ENCODE results near the gene RNF220.

DNA sequence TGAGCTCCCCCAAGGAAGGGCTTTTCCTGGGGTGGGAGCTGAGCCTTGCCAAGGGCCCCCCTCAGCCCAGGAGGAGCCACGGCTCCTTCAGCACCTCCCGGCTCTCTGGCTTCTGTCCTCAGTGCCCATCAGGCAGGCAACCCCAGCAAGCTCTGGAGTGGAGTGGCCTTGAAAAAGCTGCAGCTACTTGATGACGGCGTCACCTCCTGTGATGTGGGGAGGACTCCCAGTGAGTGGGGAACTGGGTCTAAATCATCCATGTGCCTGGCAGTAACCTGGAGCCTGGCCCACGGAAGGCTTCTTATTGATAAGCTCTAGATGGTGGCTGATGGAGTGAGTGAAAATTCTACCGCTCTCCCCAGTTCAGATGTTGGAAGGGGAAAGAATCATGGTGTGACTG is 154.9 kb downstream of the RNF220 start:
- TF ChIP-seq MAFK (IDR thresholded peaks at IDR 0.05; ENCODE audit: low read depth, low read length) (no peak), POLR2A (IDR thresholded peaks at IDR 0.05; ENCODE audit: low read depth, low read length) (no peak), RAD21 (IDR thresholded peaks at IDR 0.05; ENCODE audit: low read length) (no peak)
- TF ChIP-seq, protein P1, sequence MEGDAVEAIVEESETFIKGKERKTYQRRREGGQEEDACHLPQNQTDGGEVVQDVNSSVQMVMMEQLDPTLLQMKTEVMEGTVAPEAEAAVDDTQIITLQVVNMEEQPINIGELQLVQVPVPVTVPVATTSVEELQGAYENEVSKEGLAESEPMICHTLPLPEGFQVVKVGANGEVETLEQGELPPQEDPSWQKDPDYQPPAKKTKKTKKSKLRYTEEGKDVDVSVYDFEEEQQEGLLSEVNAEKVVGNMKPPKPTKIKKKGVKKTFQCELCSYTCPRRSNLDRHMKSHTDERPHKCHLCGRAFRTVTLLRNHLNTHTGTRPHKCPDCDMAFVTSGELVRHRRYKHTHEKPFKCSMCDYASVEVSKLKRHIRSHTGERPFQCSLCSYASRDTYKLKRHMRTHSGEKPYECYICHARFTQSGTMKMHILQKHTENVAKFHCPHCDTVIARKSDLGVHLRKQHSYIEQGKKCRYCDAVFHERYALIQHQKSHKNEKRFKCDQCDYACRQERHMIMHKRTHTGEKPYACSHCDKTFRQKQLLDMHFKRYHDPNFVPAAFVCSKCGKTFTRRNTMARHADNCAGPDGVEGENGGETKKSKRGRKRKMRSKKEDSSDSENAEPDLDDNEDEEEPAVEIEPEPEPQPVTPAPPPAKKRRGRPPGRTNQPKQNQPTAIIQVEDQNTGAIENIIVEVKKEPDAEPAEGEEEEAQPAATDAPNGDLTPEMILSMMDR (conservative IDR thresholded peaks at IDR 0.05; ENCODE audit: low read depth, low read length), result no peak
